HG03575 (cell line): Measurements from ENCODE around the gene KDM3A.
"Not testable (repeated sequence)": the region's sequence is repeated elsewhere in the genome, so short reads cannot be mapped to it uniquely, and the experiment has no call there.

ENCODE experiments used
- ATAC-seq: cut with Tn5 transposase; IDR thresholded peaks from one replicate; pipeline ENCODE4 v1.9.1; 2021; ENCODE audit not compliant: unreplicated experiment, insufficient number of reproducible peaks, low FRiP score; ENCODE audit errors: extremely low read depth

The KDM3A gene

DNA sequence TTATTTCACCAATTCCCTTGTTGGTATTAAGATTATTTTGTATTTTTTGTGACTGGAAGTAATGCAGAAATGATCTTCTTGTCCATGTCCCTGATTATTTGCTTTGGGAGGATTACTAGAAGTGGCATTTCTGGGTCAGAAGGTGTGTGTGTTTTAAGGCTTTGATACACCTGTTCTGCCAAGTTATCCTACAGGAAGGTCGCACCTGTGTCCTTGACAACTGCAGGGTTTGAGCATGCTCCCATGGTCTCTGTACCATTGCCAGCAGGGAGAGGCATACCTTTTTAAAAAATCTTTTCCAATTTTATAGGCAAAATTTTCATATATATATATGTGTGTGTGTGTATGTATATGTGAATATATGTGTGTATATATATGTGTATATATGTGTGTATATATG lies 29.7 kb downstream of the KDM3A start:
- ATAC-seq: no peak

DNA sequence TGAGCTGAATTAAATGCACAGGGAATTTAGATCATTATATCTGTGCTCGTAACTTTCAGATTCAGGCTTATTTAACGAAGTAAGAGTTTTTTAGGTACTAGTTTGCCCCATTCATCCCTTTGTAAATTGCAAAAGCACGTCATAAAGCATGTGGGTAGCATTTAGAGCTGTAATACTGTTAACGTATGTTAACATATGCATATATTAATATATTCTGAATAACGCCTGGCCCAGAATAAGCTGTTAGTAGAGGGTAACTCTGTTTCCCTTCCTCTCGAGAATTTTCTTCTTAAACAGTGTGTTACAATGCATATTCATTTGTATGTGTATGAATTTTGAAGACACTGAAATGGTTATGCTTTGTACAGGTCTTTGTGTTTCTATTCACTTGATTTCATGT lies 30.5 kb downstream of the KDM3A start:
- no peak for ATAC-seq

GRCh38 chr2:86476092-86476491 lies 34.9 kb downstream of the KDM3A start:
- ATAC-seq: no peak

- ATAC-seq: no peak
These were observed 35.7 kb downstream of the KDM3A start for GRCh38 chr2:86476918-86477317.

- no peak for ATAC-seq
These were observed 36.2 kb downstream of the KDM3A start for GRCh38 chr2:86477349-86477748.

DNA sequence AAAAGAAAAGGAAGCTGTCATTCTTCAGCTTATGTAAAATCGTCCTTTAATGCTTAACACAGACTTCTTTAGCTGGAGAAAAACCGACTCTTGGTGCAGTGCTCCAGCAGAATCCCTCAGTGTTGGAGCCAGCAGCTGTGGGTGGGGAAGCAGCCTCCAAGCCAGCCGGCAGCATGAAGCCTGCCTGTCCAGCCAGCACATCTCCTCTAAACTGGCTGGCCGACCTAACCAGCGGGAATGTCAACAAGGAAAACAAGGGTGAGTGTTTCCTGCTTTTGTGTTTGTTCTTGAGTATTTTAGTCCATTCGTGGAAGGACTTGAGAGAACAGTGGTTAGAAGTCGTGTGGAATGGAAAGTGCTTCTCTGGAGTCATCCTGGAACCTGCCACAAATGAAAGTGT lies 38.9 kb downstream of the KDM3A start:
- ATAC-seq: no peak

DNA sequence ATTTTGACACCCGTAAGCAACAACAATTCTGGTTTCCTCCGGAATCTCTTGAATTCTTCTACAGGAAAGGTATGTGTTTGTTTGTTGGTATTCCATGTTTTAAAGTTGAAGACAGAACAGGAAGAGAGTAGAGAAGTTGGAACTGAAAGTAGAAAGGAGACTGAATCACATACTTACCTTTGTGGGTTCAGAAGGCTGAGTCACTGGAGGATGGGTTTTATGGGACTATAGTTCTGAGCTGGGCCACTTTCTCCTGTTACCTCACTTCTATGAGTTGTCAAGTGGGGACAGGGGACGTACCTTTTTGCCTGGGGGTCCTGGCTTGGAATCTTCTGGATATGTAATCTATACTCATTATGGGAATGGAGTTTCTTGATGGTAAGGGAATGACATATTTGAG lies 40.9 kb downstream of the KDM3A start:
- ATAC-seq: no peak

- ATAC-seq: no peak
These were observed 43.2 kb downstream of the KDM3A start for GRCh38 chr2:86484385-86484784.

GRCh38 chr2:86485103-86485502 lies 43.9 kb downstream of the KDM3A start:
- ATAC-seq: no peak

- no peak for ATAC-seq
These were observed 44.6 kb downstream of the KDM3A start for GRCh38 chr2:86485802-86486201.

- ATAC-seq: no peak
These were observed 45.9 kb downstream of the KDM3A start for GRCh38 chr2:86487062-86487461.

- ATAC-seq: no peak
These were observed 47.5 kb downstream of the KDM3A start for GRCh38 chr2:86488561-86489250.

- ATAC-seq: no peak
These were observed 48.4 kb downstream of the KDM3A start for GRCh38 chr2:86489542-86489941.

- no peak for ATAC-seq
These were observed 49.1 kb downstream of the KDM3A start for GRCh38 chr2:86490245-86490644.

GRCh38 chr2:86491088-86491487 lies 49.9 kb downstream of the KDM3A start:
- ATAC-seq: no peak

DNA sequence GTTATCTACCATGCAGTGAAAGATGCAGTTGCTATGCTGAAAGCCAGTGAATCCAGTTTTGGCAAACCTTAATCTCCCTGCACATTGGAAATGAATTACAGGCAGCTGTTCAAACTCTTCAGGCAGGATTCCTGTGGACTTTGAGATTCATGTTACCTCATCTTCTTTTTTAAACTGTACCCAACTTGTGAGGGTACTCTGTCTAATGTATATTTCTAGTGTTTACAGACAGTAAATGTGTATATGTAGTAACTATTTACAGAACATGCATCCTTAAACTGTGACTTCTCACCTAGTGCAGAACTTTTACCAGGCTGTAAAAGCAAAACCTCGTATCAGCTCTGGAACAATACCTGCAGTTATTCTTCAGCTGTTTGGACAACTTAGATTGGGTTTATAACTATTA lies 50.9 kb downstream of the KDM3A start:
- ATAC-seq: no peak

DNA sequence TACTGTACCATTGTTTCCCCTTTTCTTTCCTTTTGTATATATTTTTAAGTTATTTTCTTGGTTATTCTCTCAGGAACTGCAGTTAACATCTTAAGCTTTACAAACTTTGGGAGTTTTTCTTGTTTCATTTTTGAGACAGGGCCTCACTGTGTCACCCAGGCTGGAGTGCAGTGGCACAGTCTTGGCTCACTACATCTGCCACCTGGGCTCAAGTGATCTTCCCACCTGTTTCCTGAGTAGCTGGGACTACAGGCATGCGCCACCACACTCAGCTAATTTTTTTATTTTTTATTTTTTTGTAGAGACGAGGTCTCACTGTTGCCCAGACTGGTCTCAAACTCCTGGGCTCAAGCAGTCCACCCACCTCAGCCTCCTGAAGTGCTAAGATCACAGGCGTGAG lies 55.2 kb downstream of the KDM3A start:
- ATAC-seq: not testable (repeated sequence)

GRCh38 chr2:86498468-86499260 lies 57.5 kb downstream of the KDM3A start:
- ATAC-seq: no peak

DNA sequence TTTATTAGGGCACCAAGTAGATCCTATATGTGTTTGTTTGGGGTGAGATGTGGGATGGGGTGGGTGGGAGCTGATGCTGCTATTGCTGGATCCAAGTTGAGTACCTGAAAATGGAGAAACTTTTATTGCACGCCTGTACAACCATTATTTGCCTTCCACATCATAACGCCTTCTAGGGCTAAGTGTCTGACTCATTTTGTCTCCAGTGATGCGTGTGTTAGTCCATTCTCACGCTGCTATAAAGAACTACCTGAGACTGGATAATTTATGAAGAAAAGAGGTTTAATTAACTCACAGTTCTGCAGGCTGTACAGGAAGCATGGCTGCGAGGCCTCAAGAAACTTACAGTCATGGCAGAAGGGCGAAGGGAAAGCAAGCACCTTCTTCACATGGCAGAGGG lies 58.2 kb downstream of the KDM3A start:
- ATAC-seq: no peak

DNA sequence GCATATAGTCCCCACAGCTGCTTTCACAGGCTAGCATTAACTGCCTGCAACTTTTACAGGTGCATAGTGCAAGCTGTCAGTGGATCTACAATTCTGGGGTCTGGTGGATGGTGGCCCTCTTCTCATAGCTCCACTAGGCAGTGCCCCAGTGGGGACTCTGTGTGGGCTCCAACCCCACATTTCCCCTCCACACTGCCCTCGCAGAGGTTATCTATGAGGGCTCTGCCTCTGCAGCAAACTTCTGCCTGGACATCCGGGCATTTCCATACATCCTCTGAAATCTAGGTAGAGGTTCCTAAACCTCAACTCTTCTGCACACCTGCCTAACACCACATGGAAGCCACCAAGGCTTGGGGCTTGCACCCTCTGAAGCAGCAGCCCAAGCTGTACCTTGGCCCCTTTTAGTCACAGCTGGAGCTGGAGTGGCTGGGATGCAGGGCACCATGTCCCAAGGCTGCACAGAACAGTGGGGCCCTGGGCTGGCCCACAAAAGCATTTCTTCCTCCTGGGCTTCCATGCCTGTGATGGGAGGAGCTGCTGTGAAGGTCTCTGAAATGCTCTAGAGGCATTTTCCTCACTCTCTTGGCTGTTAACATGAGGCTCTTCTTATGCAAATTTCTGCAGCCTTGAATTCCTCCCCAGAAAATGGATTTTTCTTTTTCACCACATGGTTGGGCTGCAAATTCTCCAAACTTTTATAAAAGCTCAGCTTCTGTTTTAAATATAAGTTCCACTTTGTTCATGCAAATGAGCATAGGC lies 59.3 kb downstream of the KDM3A start:
- no peak for ATAC-seq
